NCI-H526 treated with DMSO at 0.1 percent for 48 hours (cell line): Measurements from ENCODE around the gene SYT7.

Source experiments
- DNase-seq: peaks from one replicate; lab custom pipeline; 2025; lab: John Stamatoyannopoulos, UW

The SYT7 gene

DNA sequence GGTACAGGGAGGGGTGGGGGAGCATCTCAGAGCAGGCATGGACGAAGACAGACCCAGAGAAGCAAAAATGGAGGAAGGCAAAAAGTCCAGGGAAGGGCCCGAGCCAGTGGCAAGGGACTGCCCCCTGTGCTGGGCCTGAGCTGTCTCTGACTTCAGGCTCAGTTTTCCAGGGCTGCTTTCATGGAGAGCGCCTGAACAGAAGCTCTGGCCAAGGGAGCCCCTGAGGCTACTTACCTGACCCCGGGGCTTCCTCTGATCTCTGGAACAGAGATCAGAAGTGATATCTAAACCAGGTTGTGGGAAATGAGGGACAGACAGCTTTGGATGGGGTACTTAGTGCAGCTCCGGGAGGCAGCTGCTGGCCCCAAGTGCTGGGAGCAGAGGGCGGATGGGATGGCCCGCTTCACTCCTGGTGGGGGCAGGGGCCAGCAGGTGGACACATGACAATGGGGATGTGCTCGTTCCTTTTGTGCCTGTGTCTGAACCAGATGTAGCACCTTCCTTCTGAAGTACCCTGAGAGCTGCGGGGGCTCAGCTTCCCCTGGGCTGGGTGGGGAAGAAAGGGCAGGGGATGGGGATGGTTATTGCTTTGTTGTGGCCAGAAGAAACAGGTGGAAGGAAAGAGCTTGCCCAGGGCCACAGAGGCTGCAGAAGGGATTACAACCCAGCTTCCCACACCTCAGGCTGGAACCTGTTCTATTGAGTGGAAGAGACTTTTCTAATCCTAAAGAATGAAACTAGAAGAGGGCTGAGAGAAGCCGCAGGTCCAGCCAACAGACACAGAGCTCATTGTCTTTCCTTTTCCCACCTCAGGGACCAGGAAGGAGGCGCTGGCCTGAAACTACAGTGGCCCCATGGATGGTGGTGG, 66.6 kb downstream of the SYT7 start:
- peak; percentile 55 for DNase-seq

DNA sequence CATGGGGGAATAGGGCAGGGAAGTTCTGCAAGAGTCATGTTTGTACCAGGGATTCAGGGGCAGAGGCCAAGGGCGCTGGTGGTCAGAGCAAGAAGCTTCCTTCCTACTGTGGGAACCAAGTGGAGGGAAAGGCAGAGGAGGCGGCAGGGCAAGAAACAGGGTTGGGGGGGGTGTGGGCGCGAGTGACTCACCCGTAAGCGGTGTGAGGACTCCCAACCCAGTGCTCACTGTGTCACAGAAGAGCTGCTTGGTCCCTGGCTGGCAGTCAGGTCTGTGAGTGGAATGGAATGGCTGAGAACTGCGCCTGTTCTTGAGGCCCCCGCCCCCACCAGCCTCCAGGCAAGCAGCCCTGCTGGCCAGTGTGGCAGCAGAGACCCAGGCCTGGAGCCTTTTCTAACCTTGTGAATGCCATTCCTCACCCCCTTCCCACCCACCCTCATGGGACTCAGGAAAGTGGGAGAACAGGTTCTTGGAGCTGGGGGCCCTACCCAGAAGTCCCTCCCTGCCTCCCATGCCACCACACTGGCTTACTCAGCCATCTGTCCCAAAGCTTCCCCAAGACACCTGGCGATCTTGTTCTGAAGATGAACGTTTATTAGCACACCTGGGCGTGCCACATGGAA, 67.6 kb downstream of the SYT7 start:
- peak; percentile 90 for DNase-seq

DNA sequence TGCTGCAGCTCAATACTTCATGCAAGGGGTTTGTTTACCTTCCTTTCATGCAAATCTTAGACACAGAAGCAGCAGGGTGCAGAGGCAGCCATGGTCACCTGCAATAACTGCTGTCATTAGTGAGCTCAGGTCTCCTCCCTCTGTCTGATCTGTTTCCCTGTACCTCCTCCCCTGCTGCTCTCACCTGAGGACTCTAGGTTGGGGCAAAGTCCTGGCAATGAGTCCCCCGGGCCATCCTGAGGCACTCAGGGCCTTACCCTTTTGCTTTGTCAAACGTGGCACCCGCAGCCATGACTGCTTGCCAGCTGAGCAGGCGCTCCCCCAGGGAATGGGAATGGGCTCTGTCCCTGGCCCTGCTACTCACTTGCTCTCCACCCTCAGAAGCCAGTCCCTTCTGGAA, 68.4 kb downstream of the SYT7 start:
- peak; percentile 96 for DNase-seq

DNA sequence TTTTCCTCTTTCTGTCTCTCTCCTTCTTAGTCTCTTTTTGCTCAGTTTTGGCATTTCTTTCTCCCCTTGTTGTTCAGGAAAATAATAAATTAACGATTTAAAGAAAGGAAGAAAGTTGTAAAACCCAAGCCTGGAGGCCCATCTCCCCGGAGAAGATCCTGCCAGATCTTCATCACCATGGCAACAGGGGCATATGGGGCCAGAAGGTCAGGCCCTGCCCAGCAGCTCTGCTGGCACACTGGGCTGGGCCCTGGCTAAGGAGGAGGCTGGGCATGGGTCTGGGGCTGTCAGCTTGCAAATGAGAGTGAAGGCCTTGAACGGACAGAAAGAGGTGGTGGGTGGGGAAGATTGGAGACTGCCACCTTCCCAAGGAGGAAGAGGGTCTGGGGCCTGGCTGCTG, 69.5 kb downstream of the SYT7 start:
- DNase-seq, result no peak

DNA sequence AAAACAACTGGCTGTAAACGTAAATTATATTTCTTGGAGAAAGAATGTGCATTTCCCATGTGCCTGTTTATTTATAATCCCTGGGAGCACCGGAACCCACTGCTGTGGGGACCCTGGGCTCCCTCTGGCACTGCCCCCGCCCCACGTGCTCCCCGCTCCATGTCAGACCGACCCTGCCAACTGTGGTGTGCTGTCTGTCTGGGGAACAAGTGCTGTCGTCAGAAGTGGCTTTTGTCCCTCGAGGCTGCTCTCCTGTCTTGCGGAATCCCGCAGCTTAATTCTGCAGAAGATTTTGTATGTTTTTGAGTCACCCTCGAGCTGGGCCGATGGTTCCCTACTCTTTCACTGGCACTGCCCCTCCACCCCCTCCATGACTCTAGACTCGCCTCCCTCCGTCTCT, 69.9 kb downstream of the SYT7 start:
- DNase-seq, result no peak

DNA sequence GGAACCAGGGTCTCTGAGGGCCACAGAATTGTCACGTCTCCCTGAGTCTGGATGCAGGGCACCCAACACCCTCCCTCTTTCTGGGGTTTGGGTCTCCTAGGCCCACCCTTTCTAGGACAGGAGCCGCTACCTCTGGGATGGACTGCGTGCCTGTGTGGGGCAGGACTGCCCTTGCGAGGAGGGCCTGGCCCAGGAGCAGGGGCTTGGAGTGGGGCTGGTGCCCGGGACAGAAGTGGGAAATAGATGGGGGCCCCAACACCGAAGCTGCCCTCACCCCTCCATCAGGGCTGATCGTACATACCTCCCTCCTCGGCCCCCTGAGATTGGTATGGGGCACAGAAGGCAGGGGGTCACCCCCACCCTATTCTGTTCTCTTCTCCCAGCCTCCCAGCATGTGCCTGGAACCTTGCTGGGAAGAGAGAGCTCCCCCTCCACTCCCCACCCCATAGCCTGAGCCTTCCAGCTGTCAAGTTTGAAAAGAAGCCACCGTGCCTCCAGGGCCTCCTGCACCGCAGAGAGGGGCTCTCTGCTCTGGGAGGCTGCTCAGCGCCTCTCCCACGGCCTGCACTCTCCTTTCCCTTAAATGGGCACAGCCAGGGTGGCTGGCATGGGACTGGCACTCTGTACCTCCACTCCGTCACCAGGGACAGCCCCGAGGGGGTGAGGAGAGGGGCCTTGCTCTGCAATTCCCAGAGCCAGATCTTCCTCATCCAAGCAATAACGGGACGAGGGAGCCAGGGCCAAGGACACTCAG, 70.5 kb downstream of the SYT7 start:
- no peak for DNase-seq

DNA sequence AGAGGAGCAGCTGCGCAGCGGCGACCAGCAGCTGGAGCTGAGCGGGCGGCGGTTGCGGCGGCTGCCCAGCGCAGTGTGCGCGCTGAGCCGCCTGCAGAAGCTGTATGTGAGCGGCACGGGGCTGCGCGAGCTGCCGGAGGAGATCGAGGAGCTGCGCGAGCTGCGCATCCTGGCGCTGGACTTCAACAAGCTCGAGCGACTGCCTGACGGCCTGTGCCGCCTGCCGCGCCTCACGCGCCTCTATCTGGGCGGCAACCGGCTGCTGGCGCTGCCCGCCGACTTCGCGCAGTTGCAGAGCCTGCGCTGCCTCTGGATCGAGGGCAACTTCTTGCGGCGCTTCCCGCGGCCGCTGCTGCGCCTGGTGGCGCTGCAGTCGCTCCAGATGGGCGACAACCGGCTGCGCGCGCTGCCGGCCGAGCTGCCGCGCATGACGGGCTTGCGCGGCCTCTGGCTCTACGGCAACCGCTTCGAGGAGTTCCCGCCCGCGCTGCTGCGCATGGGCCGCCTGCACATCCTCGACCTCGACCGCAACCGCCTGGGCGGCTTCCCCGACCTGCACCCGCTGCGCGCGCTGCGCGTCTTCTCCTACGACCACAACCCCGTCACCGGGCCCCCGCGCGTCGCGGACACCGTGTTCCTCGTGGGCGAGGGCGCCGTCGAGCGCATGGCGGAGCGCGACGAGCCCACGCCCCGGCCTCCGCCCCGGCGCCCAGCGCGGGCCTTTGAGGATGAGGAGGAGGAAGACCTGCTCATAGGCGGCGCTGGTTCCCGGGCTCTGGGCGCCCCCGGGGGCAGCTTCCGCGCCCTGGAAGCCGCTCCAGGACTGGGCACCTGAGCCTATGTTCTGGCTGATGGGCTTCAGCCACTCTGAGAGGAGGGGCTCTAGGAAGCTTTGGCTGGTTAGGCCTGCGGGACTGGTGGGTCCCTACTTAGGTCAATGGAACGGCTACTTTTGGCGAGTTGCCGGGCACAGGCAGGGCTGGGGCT, 71.5 kb downstream of the SYT7 start:
- DNase-seq, result peak; percentile 67

DNA sequence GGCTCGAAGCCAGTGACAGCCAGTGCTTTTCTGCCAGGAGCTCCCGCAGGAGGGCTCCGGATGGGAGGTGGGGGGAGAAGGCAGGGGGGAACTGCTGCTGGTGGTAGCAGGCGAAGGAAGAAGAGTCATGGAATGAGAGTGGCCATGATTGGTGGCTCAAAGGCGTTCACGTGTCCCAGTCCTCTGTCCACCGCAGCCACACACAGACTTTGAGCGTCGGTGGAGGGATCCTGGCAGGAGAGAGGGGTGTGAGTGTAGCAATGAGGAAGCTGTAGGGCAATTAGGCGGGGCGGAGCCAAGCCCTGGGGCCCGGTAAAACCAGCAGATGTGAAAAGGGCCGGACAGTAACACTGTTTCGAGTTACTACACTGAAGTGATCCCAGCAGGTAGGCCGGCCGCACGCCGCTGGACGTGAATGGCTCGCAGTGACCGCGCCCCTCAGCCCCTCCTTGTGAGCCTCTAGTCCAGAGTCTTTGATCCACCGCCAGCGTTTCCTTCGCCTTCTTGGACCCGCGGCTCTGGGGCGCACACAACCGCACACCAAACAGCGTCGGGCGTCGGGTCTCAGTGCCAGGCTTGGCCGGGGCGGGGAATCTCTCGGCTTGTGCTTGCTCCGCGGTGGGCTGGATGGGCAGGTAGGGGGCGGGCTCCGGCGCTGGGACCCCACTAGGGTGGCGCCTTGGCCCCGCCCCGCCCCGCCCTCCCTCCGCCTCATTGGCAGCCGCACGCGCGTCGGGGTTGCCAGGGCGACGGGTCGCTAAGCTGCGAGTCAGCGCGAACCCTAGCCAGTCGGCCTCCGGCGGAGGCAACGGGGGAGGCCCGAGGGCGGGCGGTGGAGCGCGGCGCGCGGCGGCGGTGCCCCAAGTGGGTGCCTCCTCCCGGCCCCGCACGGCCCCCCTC, 72.7 kb downstream of the SYT7 start, which contains the start of gene LRRC10B:
TSS of gene LRRC10B (plus strand) at position 788 of the 900 bp plus-strand sequence. CDS start 250 bp downstream, outside the sequence.
- no peak for DNase-seq

DNA sequence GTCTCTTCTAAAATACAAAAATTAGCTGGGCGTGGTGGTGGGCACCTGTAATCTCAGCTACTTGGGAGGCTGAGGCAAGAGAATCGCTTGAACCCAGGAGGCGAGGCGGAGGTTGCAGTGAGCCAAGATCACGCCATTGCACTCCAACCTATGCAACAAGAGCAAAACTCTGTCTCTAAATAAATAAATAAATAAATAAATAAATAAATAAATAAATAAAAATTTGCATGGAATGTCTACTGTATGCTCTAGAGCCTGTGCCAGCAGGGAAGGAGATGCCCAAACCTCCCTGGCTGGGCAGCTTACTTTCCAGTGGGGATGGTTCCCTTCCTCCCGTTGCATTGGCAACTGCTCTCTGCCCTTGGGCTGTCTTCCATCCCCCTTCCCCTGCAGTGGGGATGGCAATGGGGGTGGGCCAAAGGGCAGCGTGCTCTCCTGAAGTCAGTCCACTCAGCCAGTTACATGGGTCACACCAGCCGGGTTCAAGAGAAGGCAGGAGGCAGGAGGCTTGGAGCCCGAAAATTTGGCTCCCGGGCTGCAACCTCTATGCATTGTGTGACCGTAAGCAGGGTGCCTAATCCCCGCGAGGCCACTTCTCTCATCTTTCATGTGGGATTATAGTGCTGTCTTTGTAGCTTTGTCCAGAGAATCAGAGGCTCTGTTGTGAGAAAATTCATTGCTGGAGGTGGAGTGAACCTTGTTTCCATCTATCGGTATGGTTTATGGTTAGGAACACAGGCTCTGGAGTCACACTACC, 73.7 kb downstream of the SYT7 start:
- DNase-seq, result no peak

DNA sequence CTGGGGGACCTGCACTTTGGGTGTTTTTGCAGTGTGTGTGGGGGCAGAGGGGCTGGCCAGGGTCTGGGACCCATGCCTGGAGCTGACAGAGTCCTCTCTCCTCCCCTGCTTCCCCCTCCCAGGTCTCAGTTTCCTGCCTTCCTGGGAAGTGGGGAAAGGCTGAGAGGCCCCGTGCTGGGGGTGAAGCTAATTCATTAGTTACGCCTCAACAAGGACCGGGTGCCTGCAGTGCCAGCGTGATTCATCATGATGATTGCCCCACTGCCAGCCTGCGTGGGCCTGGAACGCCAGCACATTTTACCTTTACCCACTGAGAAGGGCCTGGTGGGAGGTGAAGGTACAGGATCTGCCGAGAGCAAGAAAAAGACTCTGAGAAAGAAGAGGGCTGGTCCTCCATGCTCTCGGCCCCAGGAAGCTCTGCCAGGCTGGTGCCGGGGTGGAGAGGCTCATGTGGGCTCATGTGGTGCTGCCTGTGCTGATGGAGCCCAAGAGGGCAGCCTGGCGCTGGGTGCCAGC, 75.2 kb downstream of the SYT7 start:
- DNase-seq, result no peak

DNA sequence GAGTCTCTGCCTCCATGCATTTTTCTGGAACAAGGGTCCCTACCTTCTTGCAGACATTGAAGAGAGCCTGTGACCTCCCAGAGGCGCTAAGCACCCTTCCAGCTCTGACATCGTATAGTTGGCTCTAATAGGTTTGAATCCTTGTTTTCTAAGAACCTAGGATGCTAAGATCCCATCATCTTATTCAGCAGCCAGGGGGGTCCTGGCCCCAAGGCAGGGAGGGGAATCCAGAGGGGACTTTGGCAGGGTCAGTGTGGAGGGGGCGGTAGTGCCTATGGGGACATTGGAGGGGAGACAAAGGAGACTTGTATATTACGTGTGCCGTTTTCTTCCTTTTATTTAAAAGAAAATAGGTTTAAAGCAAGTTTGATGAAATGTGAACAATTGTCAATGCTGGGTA, 75.8 kb downstream of the SYT7 start:
- no peak for DNase-seq

DNA sequence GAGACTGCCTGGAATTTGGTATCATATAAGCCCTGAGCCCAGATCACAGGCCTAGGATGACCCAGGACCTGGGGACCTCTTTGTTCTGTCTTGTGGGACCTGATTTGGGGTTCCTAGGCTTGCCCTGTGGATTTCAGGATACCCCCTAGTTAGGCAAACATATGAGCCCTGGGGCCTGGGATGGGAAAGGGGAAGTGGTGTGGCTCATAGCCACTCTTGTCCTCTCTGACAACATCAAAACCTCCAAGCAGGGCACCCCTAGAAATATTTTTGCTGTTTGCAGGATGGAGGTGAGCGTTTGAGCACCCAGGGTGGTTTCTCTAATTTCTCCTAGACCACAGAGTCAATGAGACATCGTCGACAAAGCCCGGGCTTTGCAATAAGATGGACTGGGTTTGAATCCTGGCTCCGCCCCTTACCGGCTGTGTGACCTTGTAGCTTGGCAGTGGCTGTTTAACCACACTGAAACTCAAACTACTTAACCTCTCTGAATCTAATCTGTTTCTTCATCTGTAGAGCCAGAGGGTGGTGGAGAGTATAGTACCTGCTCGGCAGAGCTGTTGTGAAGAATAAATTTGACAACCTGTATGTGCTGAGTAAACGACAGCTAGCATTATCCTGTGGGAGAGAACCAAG, 77.6 kb downstream of the SYT7 start:
- no peak for DNase-seq

DNA sequence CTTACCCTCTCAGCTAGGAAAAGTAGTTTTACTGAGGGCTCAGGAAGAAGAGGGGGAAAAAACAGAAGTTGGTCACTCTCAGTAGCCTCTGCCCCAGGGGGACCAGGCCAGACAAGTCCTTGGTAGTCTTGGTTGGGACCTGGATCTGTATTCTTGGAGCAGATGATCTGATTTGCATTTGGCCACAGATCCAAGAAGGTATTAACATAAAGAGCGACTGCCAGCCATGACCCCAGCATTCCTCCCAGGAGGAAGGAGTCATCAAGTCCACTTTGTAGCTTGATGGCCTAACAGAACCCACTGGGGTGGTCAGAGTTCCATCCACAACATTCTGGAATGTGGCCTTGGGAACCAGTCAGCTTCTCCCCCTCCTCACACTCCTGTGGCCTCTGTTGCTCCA, 78.4 kb downstream of the SYT7 start:
- DNase-seq, result no peak

DNA sequence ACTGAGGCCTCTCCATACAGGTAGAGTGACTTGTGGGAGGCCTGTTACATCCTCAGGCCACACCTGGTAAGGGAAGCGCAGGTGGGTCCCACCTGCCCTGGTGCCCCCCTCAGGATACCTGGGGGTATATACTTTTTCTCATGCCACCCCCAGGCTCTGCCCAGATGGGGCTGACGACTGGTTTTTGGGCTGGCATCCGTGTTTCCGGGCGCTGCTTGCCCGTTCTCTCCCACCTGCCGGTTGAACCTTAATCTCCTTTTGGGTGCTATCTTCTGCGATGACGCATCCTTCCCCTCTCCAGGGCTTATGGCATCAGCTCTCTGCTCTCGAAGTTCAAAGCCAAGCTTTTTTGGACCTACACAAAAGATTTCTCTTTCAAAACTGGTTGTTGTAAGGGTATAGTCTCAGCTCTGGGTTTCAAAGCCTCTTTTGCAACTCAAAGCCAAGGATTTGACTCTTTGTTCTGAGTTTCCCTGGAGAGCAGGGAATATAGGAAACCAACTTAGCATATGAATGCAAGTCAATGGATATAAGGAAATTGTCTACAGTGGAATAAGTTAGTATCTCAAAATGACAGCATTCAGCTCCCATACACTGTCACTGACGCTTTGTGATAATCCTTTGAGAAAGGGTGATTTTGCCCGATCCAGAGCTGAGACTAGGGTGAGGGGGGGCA, 80.9 kb downstream of the SYT7 start:
- DNase-seq, result no peak

DNA sequence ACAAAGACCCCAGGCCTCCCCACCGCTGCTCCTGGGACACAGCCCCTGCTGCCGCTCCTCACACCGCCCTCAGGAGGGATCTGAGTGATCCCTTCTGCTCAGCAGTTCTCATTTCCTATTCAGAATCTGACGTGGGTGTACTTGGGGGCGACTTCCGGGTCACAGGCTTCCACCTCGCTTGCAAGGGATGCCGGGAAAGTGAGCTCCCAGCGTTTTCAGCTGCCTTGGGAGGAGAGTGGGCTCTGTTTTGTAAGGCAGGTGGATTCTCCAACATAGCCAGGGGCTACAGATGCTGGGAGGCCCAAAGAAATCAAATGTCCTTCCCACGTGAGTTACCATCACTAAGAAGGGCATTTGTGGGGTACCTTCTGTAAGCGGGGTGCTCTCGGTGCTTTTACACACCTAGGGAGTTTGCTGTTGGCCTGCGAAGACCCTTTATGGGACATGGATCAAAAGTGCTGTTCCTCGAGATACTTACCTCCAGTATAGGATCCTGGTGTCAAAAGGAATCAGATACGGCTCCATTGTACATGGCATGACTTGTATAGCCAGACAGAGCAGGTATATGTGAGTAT, 82.0 kb downstream of the SYT7 start:
- no peak for DNase-seq

DNA sequence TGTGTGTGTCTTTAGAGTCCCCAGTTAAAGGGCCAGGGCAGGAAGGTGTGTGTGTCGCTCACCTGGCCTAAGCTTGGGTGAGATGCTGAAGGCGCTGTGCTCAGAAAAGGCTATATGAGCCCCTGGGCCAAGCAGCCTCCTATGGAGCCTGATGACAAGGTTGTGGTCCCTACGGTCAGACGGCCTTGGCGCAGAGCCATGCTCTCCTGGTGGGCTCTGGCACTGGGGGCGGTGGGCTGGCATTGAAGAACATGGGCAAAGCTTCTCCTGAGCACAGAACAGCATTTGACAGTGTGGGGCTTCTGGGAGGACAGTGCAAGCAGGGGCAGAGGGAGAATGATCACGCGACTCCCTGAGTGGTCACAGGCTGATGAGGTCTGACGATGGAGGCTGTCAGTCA, 83.0 kb downstream of the SYT7 start:
- DNase-seq, result no peak

DNA sequence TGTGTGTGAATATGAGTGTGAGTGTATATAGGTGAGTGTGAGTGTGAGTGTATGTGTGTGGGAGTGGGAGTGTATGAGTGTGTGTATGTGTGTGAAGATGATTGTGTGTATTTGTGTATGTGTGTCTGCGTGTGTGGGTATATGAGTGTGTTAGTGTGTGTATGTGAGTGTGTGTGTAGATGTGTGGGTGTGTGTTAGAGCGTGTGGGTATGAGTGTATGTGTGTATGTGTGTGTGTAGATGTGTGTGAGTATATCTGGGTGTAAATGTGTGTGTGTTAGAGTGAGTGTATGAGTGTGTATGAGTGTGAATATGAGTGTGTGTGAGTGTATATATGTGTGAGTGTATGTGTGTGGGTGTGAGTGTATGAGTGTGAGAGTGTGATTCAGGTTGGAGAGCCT, 83.4 kb downstream of the SYT7 start:
- DNase-seq, result no peak
